ENCODE data around the gene ARRDC4. TPM values are rescaled to one million over a fixed set of nuclear protein-coding genes. Genes with fewer than 3 reads are reported as not detected.

Gene ARRDC4
- total and polyA plus RNA-seq, 2 donors (not counting 3 experiments of a cell fraction or from before 2014, with no cell fraction given) = 0.97 to 1.2 TPM

- no peak overlapping the region for H3K4me3 ChIP-seq (replicated peaks in 1 of 3; ENCODE audit: insufficient read depth in 1 of 3, low read depth in 1 of 3, low read length in 3 of 3)
- H4K20me1 ChIP-seq (replicated peaks; ENCODE audit: control insufficient read depth, extremely low read depth, insufficient read depth, low read length) = no peaks in the 10 kb centered on the region
- dilution Hi-C loops (cut with MboI; ENCODE audit: extremely low pct_ligation_motif_present, low sequenced_read_pairs) = no loop called here
- no peak for TF ChIP-seq MYC (IDR thresholded peaks at IDR 0.05; ENCODE audit: low read depth, low read length)
- TF ChIP-seq POLR2A (IDR thresholded peaks at IDR 0.05; ENCODE audit: low read depth, low read length) = no peak
- FAIRE-seq (no peak), DNase-seq (ENCODE audit: low read depth, low spot score) (no peak)
- no peaks in the 10 kb centered on the region for H3K36me3 ChIP-seq (ENCODE audit: control insufficient read depth in 2 of 2, extremely low read depth in 1 of 2, insufficient read depth in 2 of 2, low read length in 2 of 2)
- H3K9me3 ChIP-seq (replicated peaks; ENCODE audit: control insufficient read depth, insufficient read depth, low read length) = no peaks in the 10 kb centered on the region
- H3K79me2 ChIP-seq (ENCODE audit: control insufficient read depth, insufficient read depth, low read length) = no peaks in the 10 kb centered on the region
- no TSS peak for BruUV-seq (replicated peaks)
- intact Hi-C loops (cut with micrococcal nuclease) = no loop called here
- H3K9me1 ChIP-seq (replicated peaks; ENCODE audit: control insufficient read depth, extremely low read depth, insufficient read depth, low read length) = no peaks in the 10 kb centered on the region
- H3K4me1 ChIP-seq (ENCODE audit: control insufficient read depth, extremely low read depth, insufficient read depth, low read length) = no peaks in the 10 kb centered on the region
- H2AFZ ChIP-seq (ENCODE audit: low read depth, low read length) = no peak overlapping the region
- H3K9ac ChIP-seq (replicated peaks; ENCODE audit: extremely low read depth, insufficient read depth, low read length) = no peak overlapping the region
- ChIA-PET POLR2A (no interaction called here), CTCF (no interaction called here)
- H3K27ac ChIP-seq (ENCODE audit: insufficient read depth, low read depth, low read length) = no peak overlapping the region
- H3K27me3 ChIP-seq (ENCODE audit: control insufficient read depth in 2 of 2, insufficient read depth in 2 of 2, low read length in 2 of 2) = no peaks in the 10 kb centered on the region
- H3K4me2 ChIP-seq (ENCODE audit: insufficient read depth, low read length) = no peak overlapping the region
Observed at GRCh38 chr15:97944724-97945123, 15.8 kb upstream of the ARRDC4 start.

DNA sequence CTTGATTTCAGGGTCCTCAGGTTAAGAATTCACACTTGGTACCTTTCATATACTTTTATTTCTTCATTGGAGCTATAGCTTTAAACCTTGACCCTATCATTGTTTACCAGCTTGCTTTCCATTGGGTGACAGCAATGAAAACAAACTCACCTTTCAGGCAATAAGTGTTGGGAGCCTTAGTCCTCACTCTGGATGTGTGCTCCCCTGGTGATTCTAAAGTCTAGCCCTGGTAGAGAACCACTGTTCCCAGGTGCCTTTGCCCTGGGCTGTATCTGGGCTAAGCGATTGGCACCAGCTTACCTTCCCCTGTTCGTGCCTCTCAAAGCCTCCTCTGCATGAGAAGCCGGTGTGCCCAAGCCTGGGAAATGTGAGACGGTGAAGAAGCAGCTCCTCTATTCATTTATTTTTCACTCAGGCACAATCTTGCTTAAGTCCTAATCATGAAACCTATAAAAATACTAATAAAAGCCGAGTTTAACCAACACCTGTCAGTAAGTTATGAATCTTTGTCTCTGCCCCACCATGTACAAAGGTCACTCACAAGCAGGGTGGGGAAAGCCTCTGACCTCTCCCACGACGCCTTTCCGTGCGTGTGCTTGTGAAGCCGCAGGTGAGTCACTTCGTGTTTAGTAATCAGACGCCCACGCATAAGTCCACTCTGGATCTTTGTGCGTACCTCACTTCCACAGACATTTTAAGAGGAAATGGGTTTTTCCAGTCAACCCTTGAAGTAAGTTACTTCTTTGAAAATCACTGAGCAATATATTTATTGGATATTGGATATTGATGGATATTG is 12.8 kb upstream of the ARRDC4 start:
- POLR2A ChIA-PET = no interaction called here
- FAIRE-seq (no peak), DNase-seq (ENCODE audit: low read depth, low spot score) (no peak)
- H2AFZ ChIP-seq (ENCODE audit: low read depth, low read length) = no peak overlapping the region
- no peaks in the 10 kb centered on the region for H3K79me2 ChIP-seq (ENCODE audit: control insufficient read depth, insufficient read depth, low read length)
- no peak overlapping the region for H3K9ac ChIP-seq (replicated peaks; ENCODE audit: extremely low read depth, insufficient read depth, low read length)
- CTCF ChIA-PET = no interaction called here
- H3K9me3 ChIP-seq (replicated peaks; ENCODE audit: control insufficient read depth, insufficient read depth, low read length) = no peaks in the 10 kb centered on the region
- dilution Hi-C loops (cut with MboI; ENCODE audit: extremely low pct_ligation_motif_present, low sequenced_read_pairs) = no loop called here
- no peak overlapping the region for H3K27ac ChIP-seq (ENCODE audit: insufficient read depth, low read depth, low read length)
- no peaks in the 10 kb centered on the region for H3K9me1 ChIP-seq (replicated peaks; ENCODE audit: control insufficient read depth, extremely low read depth, insufficient read depth, low read length)
- H3K4me2 ChIP-seq (ENCODE audit: insufficient read depth, low read length) = no peak overlapping the region
- BruUV-seq (replicated peaks) = no TSS peak
- H4K20me1 ChIP-seq (replicated peaks; ENCODE audit: control insufficient read depth, extremely low read depth, insufficient read depth, low read length) = no peaks in the 10 kb centered on the region
- H3K4me3 ChIP-seq (replicated peaks in 1 of 3; ENCODE audit: insufficient read depth in 1 of 3, low read depth in 1 of 3, low read length in 3 of 3) = no peak overlapping the region
- intact Hi-C loops (cut with micrococcal nuclease) = no loop called here
- no peak for TF ChIP-seq EZH2 (IDR thresholded peaks at IDR 0.05; ENCODE audit: borderline replicate concordance, low read depth, low read length, severe bottlenecking)
- TF ChIP-seq CTCF (IDR thresholded peaks at IDR 0.05; ENCODE audit: extremely low read depth in 1 of 2, insufficient read depth in 1 of 2, low read depth in 1 of 2, low read length in 2 of 2) = no peak
- TF ChIP-seq GATA2 (IDR thresholded peaks at IDR 0.05; ENCODE audit: insufficient read depth, insufficient read length, low read depth, low read length) = no peak
- H3K27me3 ChIP-seq (ENCODE audit: control insufficient read depth in 2 of 2, insufficient read depth in 2 of 2, low read length in 2 of 2) = no peaks in the 10 kb centered on the region
- no peaks in the 10 kb centered on the region for H3K36me3 ChIP-seq (ENCODE audit: control insufficient read depth in 2 of 2, extremely low read depth in 1 of 2, insufficient read depth in 2 of 2, low read length in 2 of 2)
- H3K4me1 ChIP-seq (ENCODE audit: control insufficient read depth, extremely low read depth, insufficient read depth, low read length) = no peaks in the 10 kb centered on the region
